GM23338 (cell line): Measurements from ENCODE around the gene CAMTA1. TPM values are rescaled to one million over a fixed set of nuclear protein-coding genes. Genes with fewer than 3 reads are reported as not detected.

Source experiments
- ATAC-seq: fragments of 200-7000 bp; cut with Tn5 transposase; 3 replicates; pipeline ENCODE4 v1.9.1; 2020
- DNase-seq: peaks from one replicate; pipeline ENCODE4 v3.0.0-alpha.2; 2015; ENCODE audit warnings: low spot score
- H2AFZ ChIP-seq: fragments of 200-600 bp; sonication (generic); 2 replicates; pipeline ENCODE4 v1.8.0; 2016; ENCODE audit warnings: antibody characterized with exemption, mild to moderate bottlenecking, moderate library complexity
- H3F3A ChIP-seq: fragments of 200-600 bp; sonication (generic); replicated peaks from 2 replicates; pipeline ENCODE4 v1.8.0; 2017; ENCODE audit warnings: antibody characterized with exemption, mixed run types, low read depth
- H3K27ac ChIP-seq: fragments of 200-600 bp; sonication (generic); 2 replicates; pipeline ENCODE4 v1.6.1; 2016; ENCODE audit warnings: low read depth
- H3K27me3 ChIP-seq: fragments of 200-600 bp; sonication (generic); 2 replicates; pipeline ENCODE4 v1.8.0; 2016; ENCODE audit warnings: mild to moderate bottlenecking, mixed run types, moderate library complexity; ENCODE audit not compliant: insufficient read depth
- H3K36me3 ChIP-seq: fragments of 200-600 bp; sonication (generic); 2 replicates; pipeline ENCODE4 v1.8.0; 2016; ENCODE audit warnings: mild to moderate bottlenecking; ENCODE audit not compliant: insufficient read depth
- H3K4me1 ChIP-seq: fragments of 200-600 bp; sonication (generic); 2 replicates; pipeline ENCODE4 v1.8.0; 2016; ENCODE audit warnings: mild to moderate bottlenecking, moderate library complexity; ENCODE audit not compliant: insufficient read depth
- H3K4me2 ChIP-seq: fragments of 200-600 bp; sonication (generic); 2 replicates; pipeline ENCODE4 v1.7.1; 2017; ENCODE audit warnings: mixed run types
- H3K4me3 ChIP-seq: fragments of 200-600 bp; sonication (generic); 2 replicates; pipeline ENCODE4 v1.6.1; 2016; ENCODE audit warnings: mixed run types
- H3K79me2 ChIP-seq: fragments of 200-600 bp; sonication (generic); replicated peaks from 2 replicates; pipeline ENCODE4 v1.8.0; 2017; ENCODE audit warnings: mild to moderate bottlenecking; ENCODE audit not compliant: insufficient read depth
- H3K9me2 ChIP-seq: fragments of 200-600 bp; sonication (generic); 2 replicates; pipeline ENCODE4 v1.8.0; 2017; ENCODE audit not compliant: insufficient read depth
- H4K20me1 ChIP-seq: fragments of 200-600 bp; sonication (generic); replicated peaks from 2 replicates; pipeline ENCODE4 v1.8.0; 2017; ENCODE audit warnings: mild to moderate bottlenecking; ENCODE audit not compliant: insufficient read depth
- H3K27ac Mint-ChIP-seq: 2 replicates; pipeline ENCODE4 v1.8.0; 2020; ENCODE audit warnings: inconsistent platforms, mild to moderate bottlenecking, moderate library complexity, mixed read lengths
- H3K27me3 Mint-ChIP-seq: 3 replicates; pipeline ENCODE4 v1.8.0; 2022; ENCODE audit warnings: low read depth, mild to moderate bottlenecking, moderate library complexity, mixed read lengths, inconsistent platforms; ENCODE audit not compliant: insufficient read depth, poor library complexity
- H3K36me3 Mint-ChIP-seq: 3 replicates; pipeline ENCODE4 v1.8.0; 2021; ENCODE audit warnings: low read depth, mild to moderate bottlenecking, inconsistent platforms, moderate library complexity, mixed read lengths
- H3K4me1 Mint-ChIP-seq: 3 replicates; pipeline ENCODE4 v1.8.0; 2020; ENCODE audit warnings: mild to moderate bottlenecking, inconsistent platforms, mixed read lengths
- H3K4me3 Mint-ChIP-seq: 3 replicates; pipeline ENCODE4 v1.8.0; 2021; ENCODE audit warnings: moderate library complexity, mild to moderate bottlenecking, inconsistent platforms, mixed read lengths
- H3K9me3 Mint-ChIP-seq: 3 replicates; pipeline ENCODE4 v1.8.0; 2020; ENCODE audit warnings: moderate library complexity, mild to moderate bottlenecking, inconsistent platforms, mixed read lengths
- CREB1 ChIP-seq: fragments of 250-450 bp; sonication (Bioruptor Pico); IDR thresholded peaks from 2 replicates; pipeline ENCODE4 v1.5.0; 2020; ENCODE audit warnings: low read depth, mild to moderate bottlenecking, moderate library complexity
- CTCF ChIP-seq, 2 experiments: fragments of 200-600 bp in 1 of 2; sonication (generic) in 1 of 2; conservative IDR thresholded peaks; 2 replicates each; pipeline versions ENCODE4 v1.5.1 to v1.6.1; 2016 to 2017; ENCODE audit warnings: antibody characterized with exemption in 2 of 2, low read depth in 2 of 2, mild to moderate bottlenecking in 2 of 2, moderate library complexity in 1 of 2
- EZH2 ChIP-seq: fragments of 200-600 bp; sonication (generic); IDR thresholded peaks from one replicate; pipeline ENCODE4 v1.8.0; 2017; ENCODE audit warnings: antibody characterized with exemption, mild to moderate bottlenecking, low read depth; ENCODE audit not compliant: unreplicated experiment
- JUNB ChIP-seq: IDR thresholded peaks from one replicate; pipeline ENCODE4 v1.6.1; 2016; ENCODE audit warnings: antibody characterized with exemption; ENCODE audit not compliant: unreplicated experiment
- NANOG ChIP-seq: IDR thresholded peaks from 2 replicates; pipeline ENCODE4 v1.6.1; 2016; ENCODE audit warnings: antibody characterized with exemption, borderline replicate concordance
- POLR2AphosphoS5 ChIP-seq: IDR thresholded peaks from 2 replicates; pipeline ENCODE4 v1.6.1; 2016; ENCODE audit warnings: antibody characterized with exemption, low read depth
- STAT1 ChIP-seq: IDR thresholded peaks from one replicate; pipeline ENCODE4 v1.6.1; 2016; ENCODE audit warnings: antibody characterized with exemption; ENCODE audit not compliant: unreplicated experiment
- ZNF114 ChIP-seq: fragments of 250-450 bp; sonication (Bioruptor Pico); IDR thresholded peaks from 2 replicates; pipeline ENCODE4 v1.5.0; 2020; ENCODE audit warnings: mild to moderate bottlenecking, moderate library complexity
- ZNF331 ChIP-seq: fragments of 250-450 bp; sonication (Bioruptor Pico); IDR thresholded peaks from 2 replicates; pipeline ENCODE4 v1.5.0; 2020; ENCODE audit warnings: low read depth, mild to moderate bottlenecking, moderate library complexity
- polyA plus RNA-seq: library from polyadenylated mRNA; unstranded; fragments of >200 nt; fragmentation: Nextera tagmentation; extraction: Ambion mirVana; gene quantifications from 2 replicates; pipeline ENCODE4 v1.2.1, GENCODE V29; 2016
- total RNA-seq: library from RNA; depleted of rRNA; stranded (reverse); fragments of >200 nt; shearing (Covaris generic); gene quantifications from 2 replicates; pipeline ENCODE4 v1.2.3, GENCODE V29; 2014
- TF ChIP-seq, protein P1 (sequence below): IDR thresholded peaks from 2 replicates; pipeline ENCODE4 v1.6.1; 2016; ENCODE audit warnings: antibody characterized with exemption
- TF ChIP-seq, protein P2 (sequence below): fragments of 250-450 bp; sonication (Bioruptor Pico); IDR thresholded peaks from 2 replicates; pipeline ENCODE4 v1.5.0; 2020; ENCODE audit warnings: mild to moderate bottlenecking, moderate library complexity
- TF ChIP-seq, protein P3 (sequence below): IDR thresholded peaks from one replicate; pipeline ENCODE4 v1.6.1; 2018; ENCODE audit warnings: antibody characterized with exemption; ENCODE audit not compliant: unreplicated experiment

The CAMTA1 gene
- total and polyA plus RNA-seq, 2 experiments from 2014 or later, result 115 to 519 TPM

GRCh38 chr1:7407544-7407895, 622.3 kb downstream of the CAMTA1 start:
- H3K27ac Mint-ChIP-seq, result no peak overlapping the region
- no peak for ATAC-seq

More at GRCh38 chr1:7407544-7407895, 622.3 kb downstream of the CAMTA1 start:
- no peaks in the 10 kb centered on the region for H3K36me3 ChIP-seq
- H3K27me3 ChIP-seq, result no peaks in the 10 kb centered on the region
- Mint-ChIP-seq H3K4me3 (no peak overlapping the region), H3K4me1 (peaks cover 11% of the 10 kb centered on the region), H3K27me3 (peaks cover 9% of the 10 kb centered on the region), H3K36me3 (no peaks in the 10 kb centered on the region), H3K9me3 (no peaks in the 10 kb centered on the region)
- H4K20me1 ChIP-seq, result no peaks in the 10 kb centered on the region
- no peaks in the 10 kb centered on the region; the same call in 1 of the 2 replicates for H3K4me1 ChIP-seq
- H3K9me2 ChIP-seq, result no peaks in the 10 kb centered on the region; the same call in 1 of the 2 replicates
- H3F3A ChIP-seq, result no peaks in the 10 kb centered on the region
- H3K27ac ChIP-seq, result no peak overlapping the region
- H3K4me2 ChIP-seq, result no peak overlapping the region
- no peaks in the 10 kb centered on the region for H3K79me2 ChIP-seq
- H3K4me3 ChIP-seq, result no peak overlapping the region
- TF ChIP-seq NANOG, result no peak
- TF ChIP-seq CTCF (conservative IDR thresholded peaks at IDR 0.05; ENCODE audit: low read depth in 2 of 2), result no peak
- TF ChIP-seq, protein P1, sequence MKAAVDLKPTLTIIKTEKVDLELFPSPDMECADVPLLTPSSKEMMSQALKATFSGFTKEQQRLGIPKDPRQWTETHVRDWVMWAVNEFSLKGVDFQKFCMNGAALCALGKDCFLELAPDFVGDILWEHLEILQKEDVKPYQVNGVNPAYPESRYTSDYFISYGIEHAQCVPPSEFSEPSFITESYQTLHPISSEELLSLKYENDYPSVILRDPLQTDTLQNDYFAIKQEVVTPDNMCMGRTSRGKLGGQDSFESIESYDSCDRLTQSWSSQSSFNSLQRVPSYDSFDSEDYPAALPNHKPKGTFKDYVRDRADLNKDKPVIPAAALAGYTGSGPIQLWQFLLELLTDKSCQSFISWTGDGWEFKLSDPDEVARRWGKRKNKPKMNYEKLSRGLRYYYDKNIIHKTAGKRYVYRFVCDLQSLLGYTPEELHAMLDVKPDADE, result no peak
- TF ChIP-seq JUNB, result no peak
- TF ChIP-seq, protein P2, sequence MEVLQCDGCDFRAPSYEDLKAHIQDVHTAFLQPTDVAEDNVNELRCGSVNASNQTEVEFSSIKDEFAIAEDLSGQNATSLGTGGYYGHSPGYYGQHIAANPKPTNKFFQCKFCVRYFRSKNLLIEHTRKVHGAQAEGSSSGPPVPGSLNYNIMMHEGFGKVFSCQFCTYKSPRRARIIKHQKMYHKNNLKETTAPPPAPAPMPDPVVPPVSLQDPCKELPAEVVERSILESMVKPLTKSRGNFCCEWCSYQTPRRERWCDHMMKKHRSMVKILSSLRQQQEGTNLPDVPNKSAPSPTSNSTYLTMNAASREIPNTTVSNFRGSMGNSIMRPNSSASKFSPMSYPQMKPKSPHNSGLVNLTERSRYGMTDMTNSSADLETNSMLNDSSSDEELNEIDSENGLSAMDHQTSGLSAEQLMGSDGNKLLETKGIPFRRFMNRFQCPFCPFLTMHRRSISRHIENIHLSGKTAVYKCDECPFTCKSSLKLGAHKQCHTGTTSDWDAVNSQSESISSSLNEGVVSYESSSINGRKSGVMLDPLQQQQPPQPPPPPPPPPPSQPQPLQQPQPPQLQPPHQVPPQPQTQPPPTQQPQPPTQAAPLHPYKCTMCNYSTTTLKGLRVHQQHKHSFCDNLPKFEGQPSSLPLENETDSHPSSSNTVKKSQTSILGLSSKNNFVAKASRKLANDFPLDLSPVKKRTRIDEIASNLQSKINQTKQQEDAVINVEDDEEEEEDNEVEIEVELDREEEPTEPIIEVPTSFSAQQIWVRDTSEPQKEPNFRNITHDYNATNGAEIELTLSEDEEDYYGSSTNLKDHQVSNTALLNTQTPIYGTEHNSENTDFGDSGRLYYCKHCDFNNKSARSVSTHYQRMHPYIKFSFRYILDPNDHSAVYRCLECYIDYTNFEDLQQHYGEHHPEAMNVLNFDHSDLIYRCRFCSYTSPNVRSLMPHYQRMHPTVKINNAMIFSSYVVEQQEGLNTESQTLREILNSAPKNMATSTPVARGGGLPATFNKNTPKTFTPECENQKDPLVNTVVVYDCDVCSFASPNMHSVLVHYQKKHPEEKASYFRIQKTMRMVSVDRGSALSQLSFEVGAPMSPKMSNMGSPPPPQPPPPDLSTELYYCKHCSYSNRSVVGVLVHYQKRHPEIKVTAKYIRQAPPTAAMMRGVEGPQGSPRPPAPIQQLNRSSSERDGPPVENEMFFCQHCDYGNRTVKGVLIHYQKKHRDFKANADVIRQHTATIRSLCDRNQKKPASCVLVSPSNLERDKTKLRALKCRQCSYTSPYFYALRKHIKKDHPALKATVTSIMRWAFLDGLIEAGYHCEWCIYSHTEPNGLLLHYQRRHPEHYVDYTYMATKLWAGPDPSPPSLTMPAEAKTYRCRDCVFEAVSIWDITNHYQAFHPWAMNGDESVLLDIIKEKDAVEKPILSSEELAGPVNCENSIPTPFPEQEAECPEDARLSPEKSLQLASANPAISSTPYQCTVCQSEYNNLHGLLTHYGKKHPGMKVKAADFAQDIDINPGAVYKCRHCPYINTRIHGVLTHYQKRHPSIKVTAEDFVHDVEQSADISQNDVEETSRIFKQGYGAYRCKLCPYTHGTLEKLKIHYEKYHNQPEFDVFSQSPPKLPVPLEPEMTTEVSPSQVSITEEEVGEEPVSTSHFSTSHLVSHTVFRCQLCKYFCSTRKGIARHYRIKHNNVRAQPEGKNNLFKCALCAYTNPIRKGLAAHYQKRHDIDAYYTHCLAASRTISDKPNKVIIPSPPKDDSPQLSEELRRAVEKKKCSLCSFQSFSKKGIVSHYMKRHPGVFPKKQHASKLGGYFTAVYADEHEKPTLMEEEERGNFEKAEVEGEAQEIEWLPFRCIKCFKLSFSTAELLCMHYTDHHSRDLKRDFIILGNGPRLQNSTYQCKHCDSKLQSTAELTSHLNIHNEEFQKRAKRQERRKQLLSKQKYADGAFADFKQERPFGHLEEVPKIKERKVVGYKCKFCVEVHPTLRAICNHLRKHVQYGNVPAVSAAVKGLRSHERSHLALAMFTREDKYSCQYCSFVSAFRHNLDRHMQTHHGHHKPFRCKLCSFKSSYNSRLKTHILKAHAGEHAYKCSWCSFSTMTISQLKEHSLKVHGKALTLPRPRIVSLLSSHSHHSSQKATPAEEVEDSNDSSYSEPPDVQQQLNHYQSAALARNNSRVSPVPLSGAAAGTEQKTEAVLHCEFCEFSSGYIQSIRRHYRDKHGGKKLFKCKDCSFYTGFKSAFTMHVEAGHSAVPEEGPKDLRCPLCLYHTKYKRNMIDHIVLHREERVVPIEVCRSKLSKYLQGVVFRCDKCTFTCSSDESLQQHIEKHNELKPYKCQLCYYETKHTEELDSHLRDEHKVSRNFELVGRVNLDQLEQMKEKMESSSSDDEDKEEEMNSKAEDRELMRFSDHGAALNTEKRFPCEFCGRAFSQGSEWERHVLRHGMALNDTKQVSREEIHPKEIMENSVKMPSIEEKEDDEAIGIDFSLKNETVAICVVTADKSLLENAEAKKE, result no peak
- no peak for TF ChIP-seq ZNF114 (CRISPR knock-in tag)
- TF ChIP-seq, protein P3, sequence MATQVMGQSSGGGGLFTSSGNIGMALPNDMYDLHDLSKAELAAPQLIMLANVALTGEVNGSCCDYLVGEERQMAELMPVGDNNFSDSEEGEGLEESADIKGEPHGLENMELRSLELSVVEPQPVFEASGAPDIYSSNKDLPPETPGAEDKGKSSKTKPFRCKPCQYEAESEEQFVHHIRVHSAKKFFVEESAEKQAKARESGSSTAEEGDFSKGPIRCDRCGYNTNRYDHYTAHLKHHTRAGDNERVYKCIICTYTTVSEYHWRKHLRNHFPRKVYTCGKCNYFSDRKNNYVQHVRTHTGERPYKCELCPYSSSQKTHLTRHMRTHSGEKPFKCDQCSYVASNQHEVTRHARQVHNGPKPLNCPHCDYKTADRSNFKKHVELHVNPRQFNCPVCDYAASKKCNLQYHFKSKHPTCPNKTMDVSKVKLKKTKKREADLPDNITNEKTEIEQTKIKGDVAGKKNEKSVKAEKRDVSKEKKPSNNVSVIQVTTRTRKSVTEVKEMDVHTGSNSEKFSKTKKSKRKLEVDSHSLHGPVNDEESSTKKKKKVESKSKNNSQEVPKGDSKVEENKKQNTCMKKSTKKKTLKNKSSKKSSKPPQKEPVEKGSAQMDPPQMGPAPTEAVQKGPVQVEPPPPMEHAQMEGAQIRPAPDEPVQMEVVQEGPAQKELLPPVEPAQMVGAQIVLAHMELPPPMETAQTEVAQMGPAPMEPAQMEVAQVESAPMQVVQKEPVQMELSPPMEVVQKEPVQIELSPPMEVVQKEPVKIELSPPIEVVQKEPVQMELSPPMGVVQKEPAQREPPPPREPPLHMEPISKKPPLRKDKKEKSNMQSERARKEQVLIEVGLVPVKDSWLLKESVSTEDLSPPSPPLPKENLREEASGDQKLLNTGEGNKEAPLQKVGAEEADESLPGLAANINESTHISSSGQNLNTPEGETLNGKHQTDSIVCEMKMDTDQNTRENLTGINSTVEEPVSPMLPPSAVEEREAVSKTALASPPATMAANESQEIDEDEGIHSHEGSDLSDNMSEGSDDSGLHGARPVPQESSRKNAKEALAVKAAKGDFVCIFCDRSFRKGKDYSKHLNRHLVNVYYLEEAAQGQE, result no peak
- TF ChIP-seq POLR2AphosphoS5, result no peak
- TF ChIP-seq EZH2, result no peak
- no peak for TF ChIP-seq STAT1
- no peak for TF ChIP-seq ZNF331
- no peak for TF ChIP-seq CREB1 (CRISPR knock-in tag)
- DNase-seq, result no peak
- H2AFZ ChIP-seq, result no peak overlapping the region
